ENCODE results near the gene DNAH6. TPM values are rescaled to one million over a fixed set of nuclear protein-coding genes. Genes with fewer than 3 reads are reported as not detected.

Gene DNAH6
- polyA plus RNA-seq, 10 donors: 0.08 to 0.39 (median 0.18) TPM

Other genes starting within 250 kb of the DNAH6 start
- 10 to 100 TPM; 68.7 to 91.9 (median 79.1) TPM for gene SUCLG1, start 57.2 kb upstream of the DNAH6 start, polyA plus RNA-seq (ENCODE audit: insufficient read length in 10 of 10)